ENCODE data around the gene ROBO1. TPM values are rescaled to one million over a fixed set of nuclear protein-coding genes. Genes with fewer than 3 reads are reported as not detected.

The ROBO1 gene
- total RNA-seq, 1 donor from 2014 or later: 31.7 TPM

GRCh38 chr3:79011821-79012529 is 755.8 kb downstream of the ROBO1 start:
- no peak for TF ChIP-seq CTCF (IDR thresholded peaks at IDR 0.05; ENCODE audit: insufficient read depth, low read length, poor library complexity, severe bottlenecking)

GRCh38 chr3:79009861-79010260 is 757.9 kb downstream of the ROBO1 start:
- Histone ChIP-seq H3K27me3 (ENCODE audit: control insufficient read depth, insufficient read depth, low read length) (no peaks in the 10 kb centered on the region), H3K36me3 (ENCODE audit: control insufficient read depth, insufficient read depth, low read length) (no peaks in the 10 kb centered on the region), H3K4me3 (ENCODE audit: low read depth, low read length) (no peak overlapping the region)
- no peak for DNase-seq (ENCODE audit: low read depth)
- TF ChIP-seq CTCF (IDR thresholded peaks at IDR 0.05; ENCODE audit: insufficient read depth, low read length, poor library complexity, severe bottlenecking): no peak

More at GRCh38 chr3:79011821-79012529, 755.8 kb downstream of the ROBO1 start:
- Histone ChIP-seq H3K4me3 (ENCODE audit: low read depth, low read length) (no peak overlapping the region), H3K27me3 (ENCODE audit: control insufficient read depth, insufficient read depth, low read length) (no peaks in the 10 kb centered on the region), H3K36me3 (ENCODE audit: control insufficient read depth, insufficient read depth, low read length) (no peaks in the 10 kb centered on the region)
- DNase-seq (ENCODE audit: low read depth): no peak

- Histone ChIP-seq H3K27me3 (ENCODE audit: control insufficient read depth, insufficient read depth, low read length) (no peaks in the 10 kb centered on the region), H3K4me3 (ENCODE audit: low read depth, low read length) (no peak overlapping the region), H3K36me3 (ENCODE audit: control insufficient read depth, insufficient read depth, low read length) (no peaks in the 10 kb centered on the region)
- no peak for DNase-seq (ENCODE audit: low read depth)
- TF ChIP-seq CTCF (IDR thresholded peaks at IDR 0.05; ENCODE audit: insufficient read depth, low read length, poor library complexity, severe bottlenecking): no peak
Measured at GRCh38 chr3:79006077-79006476, 761.7 kb downstream of the ROBO1 start.

GRCh38 chr3:79005084-79005483 is 762.7 kb downstream of the ROBO1 start:
- no peaks in the 10 kb centered on the region for H3K27me3 ChIP-seq (ENCODE audit: control insufficient read depth, insufficient read depth, low read length)
- H3K36me3 ChIP-seq (ENCODE audit: control insufficient read depth, insufficient read depth, low read length): no peaks in the 10 kb centered on the region
- no peak for TF ChIP-seq CTCF (IDR thresholded peaks at IDR 0.05; ENCODE audit: insufficient read depth, low read length, poor library complexity, severe bottlenecking)
- DNase-seq (ENCODE audit: low read depth): no peak
- no peak overlapping the region for H3K4me3 ChIP-seq (ENCODE audit: low read depth, low read length)

GRCh38 chr3:79003994-79004393 is 763.8 kb downstream of the ROBO1 start:
- H3K36me3 ChIP-seq (ENCODE audit: control insufficient read depth, insufficient read depth, low read length): no peaks in the 10 kb centered on the region
- no peaks in the 10 kb centered on the region for H3K27me3 ChIP-seq (ENCODE audit: control insufficient read depth, insufficient read depth, low read length)
- DNase-seq (ENCODE audit: low read depth): no peak
- no peak overlapping the region for H3K4me3 ChIP-seq (ENCODE audit: low read depth, low read length)
- TF ChIP-seq CTCF (IDR thresholded peaks at IDR 0.05; ENCODE audit: insufficient read depth, low read length, poor library complexity, severe bottlenecking): no peak
